Esophagus muscularis mucosa (tissue), 4 donors: ENCODE data around the gene PTOV1.

Experiments used
- EP300 ChIP-seq: sonication (generic); formaldehyde crosslinking; IDR thresholded peaks from one replicate; pipeline ENCODE4 v1.6.1; 2017; ENCODE audit warnings: antibody characterized with exemption
- POLR2A ChIP-seq: fragments of 450-650 bp; IDR thresholded peaks from one replicate; pipeline ENCODE4 v1.6.1; 2017; ENCODE audit warnings: antibody characterized with exemption, moderate library complexity, mild to moderate bottlenecking, low read depth
- TF ChIP-seq, protein P1 (sequence below), 3 experiments: fragments of 200-600 bp in 2 of 3; fragments of 450-650 bp in 1 of 3; sonication (generic) in 2 of 3; IDR thresholded peaks; one replicate each; pipeline ENCODE4 v1.5.1; 2017 to 2019; ENCODE audit warnings: antibody characterized with exemption in 3 of 3, mild to moderate bottlenecking in 2 of 3, moderate library complexity in 1 of 3

GRCh38 chr19:49874503-49875157 is 23.7 kb downstream of the PTOV1 start:
- TF ChIP-seq, protein P1, sequence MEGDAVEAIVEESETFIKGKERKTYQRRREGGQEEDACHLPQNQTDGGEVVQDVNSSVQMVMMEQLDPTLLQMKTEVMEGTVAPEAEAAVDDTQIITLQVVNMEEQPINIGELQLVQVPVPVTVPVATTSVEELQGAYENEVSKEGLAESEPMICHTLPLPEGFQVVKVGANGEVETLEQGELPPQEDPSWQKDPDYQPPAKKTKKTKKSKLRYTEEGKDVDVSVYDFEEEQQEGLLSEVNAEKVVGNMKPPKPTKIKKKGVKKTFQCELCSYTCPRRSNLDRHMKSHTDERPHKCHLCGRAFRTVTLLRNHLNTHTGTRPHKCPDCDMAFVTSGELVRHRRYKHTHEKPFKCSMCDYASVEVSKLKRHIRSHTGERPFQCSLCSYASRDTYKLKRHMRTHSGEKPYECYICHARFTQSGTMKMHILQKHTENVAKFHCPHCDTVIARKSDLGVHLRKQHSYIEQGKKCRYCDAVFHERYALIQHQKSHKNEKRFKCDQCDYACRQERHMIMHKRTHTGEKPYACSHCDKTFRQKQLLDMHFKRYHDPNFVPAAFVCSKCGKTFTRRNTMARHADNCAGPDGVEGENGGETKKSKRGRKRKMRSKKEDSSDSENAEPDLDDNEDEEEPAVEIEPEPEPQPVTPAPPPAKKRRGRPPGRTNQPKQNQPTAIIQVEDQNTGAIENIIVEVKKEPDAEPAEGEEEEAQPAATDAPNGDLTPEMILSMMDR (IDR thresholded peaks at IDR 0.05): no peak
- TF ChIP-seq EP300 (no peak), POLR2A (no peak)
